Fibroblast of skin of right biceps (primary cell): Measurements from ENCODE around the gene ODAD3.

ENCODE experiments used
- DNase-seq: peaks from one replicate; pipeline ENCODE4 v3.0.0-alpha.2; 2013

The ODAD3 gene

DNA sequence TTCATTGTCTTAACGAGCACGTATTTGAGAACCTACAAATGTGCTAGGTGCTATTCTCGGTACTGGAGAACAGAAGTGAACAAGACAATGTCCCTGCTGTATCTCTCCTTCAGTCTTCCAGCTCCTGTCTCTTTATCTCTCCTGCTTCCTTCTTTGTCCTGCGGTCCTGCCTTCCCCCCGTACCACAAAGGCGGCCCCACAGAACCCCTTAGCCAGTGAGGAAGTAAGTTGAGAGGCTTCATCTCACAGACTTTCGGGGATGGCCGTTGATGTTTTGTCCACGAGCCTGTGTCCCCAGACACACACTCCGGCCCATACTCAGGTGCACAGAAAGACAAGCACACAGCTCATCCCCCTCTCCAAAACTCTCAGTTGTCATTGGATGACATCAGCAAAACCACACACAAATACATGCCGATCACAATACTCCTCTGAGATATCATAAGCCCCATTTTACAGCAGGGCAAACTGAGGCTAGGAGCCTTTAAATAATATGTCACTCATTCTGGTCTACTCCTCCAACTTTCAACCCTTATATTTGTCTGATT lies 61.0 kb downstream of the ODAD3 start:
- DNase-seq: no peak

DNA sequence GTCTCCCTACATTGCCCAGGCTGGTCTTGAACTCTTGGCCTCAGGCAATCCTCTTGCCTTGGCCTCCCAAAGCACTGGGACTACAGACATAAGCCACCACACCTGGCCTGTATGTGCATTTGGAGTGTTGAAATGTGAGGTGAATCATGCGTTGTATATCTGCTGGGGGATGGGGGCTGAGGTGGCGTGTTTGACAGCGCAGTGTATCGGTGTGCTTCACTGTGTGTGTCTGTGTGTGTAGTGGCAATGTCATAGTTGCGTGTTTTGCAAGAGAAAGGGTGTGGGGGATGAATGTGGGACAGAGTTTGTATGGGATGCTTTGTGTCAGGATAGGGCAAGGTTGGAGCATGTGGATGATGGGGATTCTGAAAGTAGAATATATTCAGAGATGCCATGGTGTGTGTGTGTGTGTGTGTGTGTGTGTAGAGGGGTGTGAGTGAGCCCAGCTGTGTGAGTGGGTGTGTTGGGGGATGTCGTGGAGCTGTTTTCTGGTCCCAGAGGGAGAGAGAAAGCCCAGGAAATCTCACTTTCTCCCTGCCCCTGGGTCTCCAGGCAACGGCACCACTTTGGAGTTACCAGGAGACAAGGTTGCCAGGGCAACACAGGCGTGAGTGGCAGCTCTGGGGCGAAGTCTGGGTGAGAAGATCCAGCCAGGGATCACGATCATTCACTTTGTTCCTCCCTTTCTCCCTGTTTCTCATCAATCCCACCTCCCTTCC lies 61.6 kb downstream of the ODAD3 start:
- DNase-seq: peak; percentile 13

- DNase-seq: no peak
These were observed 64.2 kb downstream of the ODAD3 start for GRCh38 chr19:11370744-11371143.
